ENCODE data around the gene NUP107. TPM values are rescaled to one million over a fixed set of nuclear protein-coding genes. Genes with fewer than 3 reads are reported as not detected.

The NUP107 gene
- total RNA-seq, 2 experiments from 2014 or later, result 142 to 143 TPM

DNA sequence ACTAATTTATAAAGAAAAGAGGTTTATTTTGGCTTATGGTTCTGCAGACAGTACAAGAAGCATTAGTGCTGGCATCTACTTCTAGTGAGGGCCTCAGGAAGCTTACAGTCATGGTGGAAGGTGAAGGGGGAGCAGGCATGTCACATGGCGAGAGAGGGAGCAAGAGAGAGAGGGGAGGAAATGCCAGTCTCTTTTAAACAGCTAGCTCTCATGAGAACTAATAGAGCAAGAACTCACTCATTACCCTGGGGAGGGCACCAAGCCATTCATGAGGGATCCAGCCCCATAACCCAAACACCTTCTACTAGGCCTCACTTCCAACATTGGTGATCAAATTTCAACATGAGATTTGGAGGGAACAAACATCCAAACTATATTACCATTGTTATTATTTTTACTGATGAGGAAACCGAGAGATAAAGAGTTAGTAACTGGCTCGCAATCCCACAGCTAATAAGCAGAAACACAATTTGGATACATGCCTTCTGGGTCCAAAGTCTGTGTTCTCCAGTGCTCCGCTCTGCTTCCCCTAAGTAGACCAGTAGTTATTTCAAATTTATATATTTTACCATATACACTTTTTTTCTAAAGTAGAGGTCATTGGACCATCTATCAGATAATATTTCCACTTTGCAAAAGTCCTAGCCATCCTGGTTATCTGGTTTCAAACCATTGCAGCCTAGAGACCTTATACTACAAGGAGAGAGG lies 68.9 kb downstream of the NUP107 start:
- no peaks in the 10 kb centered on the region for H3K9me3 Mint-ChIP-seq
- peaks cover 29% of the 10 kb centered on the region for H3K36me3 Mint-ChIP-seq (ENCODE audit: low read depth)
- ChIA-PET POLR2A (no interaction called here), CTCF (interaction anchor here (1.6 kb wide), 1 partner anchor 9 kb away, joined by 4 read pairs; no protein-coding TSS in a partner anchor)
- no peak overlapping the region for H3K4me3 Mint-ChIP-seq
- ATAC-seq, result no peak
- H3K27me3 Mint-ChIP-seq, result no peaks in the 10 kb centered on the region
- intact Hi-C loops (cut with micrococcal nuclease), result no loop called here
- TF ChIP-seq, protein P1, sequence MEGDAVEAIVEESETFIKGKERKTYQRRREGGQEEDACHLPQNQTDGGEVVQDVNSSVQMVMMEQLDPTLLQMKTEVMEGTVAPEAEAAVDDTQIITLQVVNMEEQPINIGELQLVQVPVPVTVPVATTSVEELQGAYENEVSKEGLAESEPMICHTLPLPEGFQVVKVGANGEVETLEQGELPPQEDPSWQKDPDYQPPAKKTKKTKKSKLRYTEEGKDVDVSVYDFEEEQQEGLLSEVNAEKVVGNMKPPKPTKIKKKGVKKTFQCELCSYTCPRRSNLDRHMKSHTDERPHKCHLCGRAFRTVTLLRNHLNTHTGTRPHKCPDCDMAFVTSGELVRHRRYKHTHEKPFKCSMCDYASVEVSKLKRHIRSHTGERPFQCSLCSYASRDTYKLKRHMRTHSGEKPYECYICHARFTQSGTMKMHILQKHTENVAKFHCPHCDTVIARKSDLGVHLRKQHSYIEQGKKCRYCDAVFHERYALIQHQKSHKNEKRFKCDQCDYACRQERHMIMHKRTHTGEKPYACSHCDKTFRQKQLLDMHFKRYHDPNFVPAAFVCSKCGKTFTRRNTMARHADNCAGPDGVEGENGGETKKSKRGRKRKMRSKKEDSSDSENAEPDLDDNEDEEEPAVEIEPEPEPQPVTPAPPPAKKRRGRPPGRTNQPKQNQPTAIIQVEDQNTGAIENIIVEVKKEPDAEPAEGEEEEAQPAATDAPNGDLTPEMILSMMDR (IDR thresholded peaks at IDR 0.05), result no peak
- DNase-seq, result no peak
- no peak overlapping the region for H3K27ac Mint-ChIP-seq
- H3K4me1 Mint-ChIP-seq (ENCODE audit: low read depth), result peaks cover 2% of the 10 kb centered on the region

DNA sequence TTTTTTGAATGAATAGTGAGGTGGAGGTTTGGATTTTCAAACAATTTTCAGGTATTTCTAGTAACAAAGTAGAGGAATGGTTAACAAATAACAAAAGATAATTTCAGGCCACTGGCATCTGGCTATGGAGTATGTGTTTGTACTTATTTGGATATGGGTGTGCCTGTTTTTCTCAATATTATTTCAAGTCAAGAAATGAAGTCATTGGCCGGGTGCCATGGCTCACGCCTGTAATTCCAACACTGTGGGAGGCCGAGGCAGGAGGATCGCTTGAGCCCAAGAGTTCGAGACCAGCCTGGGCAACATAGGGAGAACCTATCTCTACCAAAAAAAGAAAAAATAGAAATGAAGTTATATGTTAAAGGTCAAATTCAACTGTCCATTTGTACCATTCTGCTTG lies 73.1 kb downstream of the NUP107 start:
- DNase-seq, result no peak
- POLR2A ChIA-PET, result no interaction called here
- H3K4me1 Mint-ChIP-seq (ENCODE audit: low read depth), result no peaks in the 10 kb centered on the region

DNA sequence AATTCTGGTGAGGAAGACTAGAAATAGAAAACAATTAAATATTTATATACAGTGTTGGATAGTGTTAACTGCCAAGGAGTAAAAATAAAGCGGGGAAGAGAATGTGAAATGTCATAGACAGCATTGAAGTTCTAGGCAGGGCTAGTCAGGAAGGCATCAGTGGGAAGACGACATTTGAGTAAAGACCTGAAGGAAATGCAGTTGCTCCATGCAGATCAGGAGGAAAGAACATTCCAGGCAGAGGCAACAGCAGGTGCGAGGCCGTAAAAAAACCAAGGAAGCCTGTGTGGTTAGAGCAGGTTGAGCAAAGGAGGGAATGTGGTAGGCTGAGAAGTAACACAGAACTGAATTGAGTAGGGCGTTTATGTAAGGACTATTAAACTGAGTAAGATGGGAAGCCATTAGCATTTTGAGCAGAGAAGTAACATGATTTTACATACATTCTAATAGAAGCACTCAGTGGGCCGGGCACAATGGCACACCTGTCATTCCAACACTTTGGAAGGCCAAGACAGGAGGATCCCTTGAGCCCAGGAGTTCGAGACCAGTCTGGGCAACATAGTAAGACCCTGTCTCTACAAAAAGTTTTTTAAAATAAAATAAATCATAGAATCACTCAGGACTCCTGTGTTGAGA lies 74.1 kb downstream of the NUP107 start:
- H3K4me1 Mint-ChIP-seq (ENCODE audit: low read depth), result no peaks in the 10 kb centered on the region
- no peak overlapping the region for H3K4me3 Mint-ChIP-seq
- H3K27me3 Mint-ChIP-seq, result no peaks in the 10 kb centered on the region
- H3K27ac Mint-ChIP-seq, result no peak overlapping the region
- no peak for ATAC-seq
- H3K36me3 Mint-ChIP-seq (ENCODE audit: low read depth), result peaks cover 16% of the 10 kb centered on the region
- CTCF ChIA-PET, result no interaction called here
- DNase-seq, result no peak
- no peaks in the 10 kb centered on the region for H3K9me3 Mint-ChIP-seq
- TF ChIP-seq, protein P1 (IDR thresholded peaks at IDR 0.05), result no peak
- POLR2A ChIA-PET, result no interaction called here
- intact Hi-C loops (cut with micrococcal nuclease), result no loop called here

More for the DNA sequence above, 73.1 kb downstream of the NUP107 start:
- H3K4me3 Mint-ChIP-seq, result no peak overlapping the region
- intact Hi-C loops (cut with micrococcal nuclease), result no loop called here
- TF ChIP-seq, protein P1 (IDR thresholded peaks at IDR 0.05), result no peak
- H3K36me3 Mint-ChIP-seq (ENCODE audit: low read depth), result peaks cover 23% of the 10 kb centered on the region
- CTCF ChIA-PET, result no interaction called here
- H3K9me3 Mint-ChIP-seq, result no peaks in the 10 kb centered on the region
- H3K27ac Mint-ChIP-seq, result no peak overlapping the region
- no peak for ATAC-seq
- no peaks in the 10 kb centered on the region for H3K27me3 Mint-ChIP-seq

DNA sequence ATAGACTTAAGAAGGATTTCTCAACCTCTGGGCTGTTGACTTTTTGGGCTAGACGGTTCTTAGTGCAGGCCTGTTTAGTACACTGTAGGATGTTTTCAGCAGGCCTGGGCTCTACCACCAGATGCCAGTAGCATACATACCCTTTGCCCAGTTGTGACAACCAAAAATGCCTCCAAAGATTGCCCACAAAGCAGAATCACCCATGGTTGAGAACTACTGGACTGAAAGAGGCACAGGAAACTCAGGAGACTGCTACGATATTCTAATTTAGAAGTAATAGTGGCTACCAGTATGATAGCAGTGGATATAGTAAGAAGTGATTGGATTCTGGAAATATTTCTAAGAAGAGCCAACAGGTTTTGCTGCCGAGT lies 74.6 kb downstream of the NUP107 start:
- DNase-seq (no peak), ATAC-seq (no peak)
- intact Hi-C loops (cut with micrococcal nuclease), result no loop called here
- Mint-ChIP-seq H3K4me1 (ENCODE audit: low read depth) (no peaks in the 10 kb centered on the region), H3K9me3 (no peaks in the 10 kb centered on the region), H3K36me3 (ENCODE audit: low read depth) (peaks cover 13% of the 10 kb centered on the region), H3K4me3 (no peak overlapping the region), H3K27ac (no peak overlapping the region), H3K27me3 (no peaks in the 10 kb centered on the region)
- ChIA-PET CTCF (no interaction called here), POLR2A (no interaction called here)
- TF ChIP-seq, protein P1 (IDR thresholded peaks at IDR 0.05), result no peak

DNA sequence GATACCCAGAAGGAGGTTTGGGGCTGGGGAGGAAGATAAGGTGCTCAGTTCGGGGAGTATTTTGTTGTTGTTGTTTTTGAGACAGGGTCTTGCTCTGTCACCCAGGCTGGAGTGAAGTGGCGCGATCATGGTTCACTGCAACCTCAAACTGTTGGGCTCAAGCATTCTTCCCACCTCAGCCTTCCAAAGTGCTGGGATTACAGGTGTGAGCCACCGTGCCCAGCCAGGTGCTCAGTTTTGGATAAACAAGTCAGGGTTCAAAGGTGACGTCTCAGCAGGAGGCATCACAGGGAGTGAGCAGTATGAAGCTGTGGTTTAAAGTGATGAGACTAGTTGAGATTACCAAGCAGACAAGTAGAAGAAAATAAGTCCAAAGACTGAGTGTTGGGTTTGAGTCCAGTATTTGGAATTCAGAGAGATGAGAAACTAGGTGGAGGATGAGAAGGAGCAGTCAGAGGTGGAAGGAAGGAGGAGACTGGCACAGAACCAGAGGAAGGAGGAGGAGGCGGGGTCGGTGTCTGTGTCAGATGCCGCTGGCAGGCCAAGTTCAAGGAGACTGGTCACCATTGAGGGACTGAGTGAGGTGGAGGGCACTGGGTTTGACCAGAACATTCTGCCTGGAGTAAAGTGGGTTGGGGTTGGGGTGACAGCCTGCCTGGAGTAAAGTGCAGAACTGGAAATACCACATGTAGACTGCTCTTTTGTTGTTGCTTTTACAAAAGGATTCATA lies 75.3 kb downstream of the NUP107 start:
- H3K27me3 Mint-ChIP-seq, result no peaks in the 10 kb centered on the region
- TF ChIP-seq, protein P1 (IDR thresholded peaks at IDR 0.05), result no peak
- no peak for DNase-seq
- H3K36me3 Mint-ChIP-seq (ENCODE audit: low read depth), result peaks cover 13% of the 10 kb centered on the region
- POLR2A ChIA-PET, result no interaction called here
- no peak overlapping the region for H3K27ac Mint-ChIP-seq
- no peaks in the 10 kb centered on the region for H3K9me3 Mint-ChIP-seq
- no peak overlapping the region for H3K4me3 Mint-ChIP-seq
- intact Hi-C loops (cut with micrococcal nuclease), result no loop called here
- CTCF ChIA-PET, result no interaction called here
- no peak for ATAC-seq
- H3K4me1 Mint-ChIP-seq (ENCODE audit: low read depth), result no peaks in the 10 kb centered on the region
